HepG2 (cell line): ENCODE results near the gene OSTF1. TPM values are rescaled to one million over a fixed set of nuclear protein-coding genes. Genes with fewer than 3 reads are reported as not detected.

Experiments
- ATAC-seq: fragments of 200-7000 bp; cut with Tn5 transposase; 3 replicates; pipeline ENCODE4 v1.9.1; 2020; ENCODE audit warnings: mild to moderate bottlenecking, moderate library complexity
- BruUV-seq: library from RNA; stranded (reverse); fragments of 400-500 nt; replicated peaks from 2 replicates; lab custom pipeline; 2021; lab: Mats Ljungman, UMichigan
- CTCF ChIA-PET: fragments of 300-600 bp; formaldehyde crosslinking; extraction: SDS; loops from one replicate; lab custom pipeline; 2021; ENCODE audit warnings: low total read pairs, inconsistent platforms, low intra/inter-chr PET ratio; lab: Yijun Ruan, JAX
- POLR2A ChIA-PET: fragments of 350-600 bp; sonication (Branson Sonifier 250); formaldehyde crosslinking; loops from one replicate; lab custom pipeline; 2020; ENCODE audit warnings: antibody characterized with exemption, inconsistent platforms; lab: Yijun Ruan, JAX
- DNase-seq: peaks from one replicate; pipeline ENCODE4 v3.0.0-alpha.2; 2015; ENCODE audit warnings: low spot score
- FAIRE-seq: peaks from 3 replicates; lab custom pipeline; 2011; peaks lifted over from hg19 to GRCh38; lab: Jason Lieb, UNC
- H2AFZ ChIP-seq: one replicate; pipeline ENCODE4 v1.6.1; 2011; ENCODE audit warnings: low read length, inconsistent platforms
- H3K27ac ChIP-seq: fragments of 300-600 bp; 3 replicates; pipeline ENCODE4 v1.8.0; 2011; ENCODE audit warnings: mixed run types, mild to moderate bottlenecking, mixed read lengths, low read length, inconsistent platforms; ENCODE audit not compliant: insufficient read depth; ENCODE audit errors: extremely low read length
- H3K27me3 ChIP-seq, 2 experiments: fragments of 200-600 bp in 1 of 2; 2 replicates in 1 of 2; 3 replicates in 1 of 2; pipeline versions ENCODE4 v1.6.0 to v1.8.0; 2011; ENCODE audit warnings: low read length in 2 of 2, mild to moderate bottlenecking in 2 of 2, moderate library complexity in 2 of 2, inconsistent platforms in 1 of 2; ENCODE audit not compliant: insufficient read depth in 2 of 2, control insufficient read depth in 1 of 2
- H3K36me3 ChIP-seq, 2 experiments: fragments of 200-600 bp in 1 of 2; replicated peaks in 1 of 2; 2 replicates in 1 of 2; 3 replicates in 1 of 2; pipeline versions ENCODE4 v1.5.1 to v1.8.0; 2011; ENCODE audit warnings: low read length in 2 of 2, inconsistent platforms in 1 of 2; ENCODE audit not compliant: insufficient read depth in 2 of 2, control insufficient read depth in 1 of 2
- H3K4me1 ChIP-seq: 2 replicates; pipeline ENCODE4 v1.5.1; 2012; ENCODE audit warnings: low read length, inconsistent platforms; ENCODE audit not compliant: insufficient read depth
- H3K4me2 ChIP-seq: 2 replicates; pipeline ENCODE4 v1.6.0; 2011; ENCODE audit warnings: low read depth, low read length, inconsistent platforms
- H3K4me3 ChIP-seq, 3 experiments: fragments of 200-600 bp in 1 of 3; sonication (generic), shearing (Covaris generic) in 1 of 3; replicated peaks in 1 of 3; 2 replicates each; pipeline ENCODE4 v1.5.1; 2011 to 2016; ENCODE audit warnings: low read length in 3 of 3, inconsistent platforms in 2 of 3, low read depth in 2 of 3, mild to moderate bottlenecking in 2 of 3, control low read depth in 1 of 3, mixed read lengths in 1 of 3; ENCODE audit not compliant: insufficient read depth in 1 of 3
- H3K79me2 ChIP-seq: one replicate; pipeline ENCODE4 v1.6.1; 2011; ENCODE audit warnings: low read length, inconsistent platforms; ENCODE audit not compliant: insufficient read depth
- H3K9ac ChIP-seq: 2 replicates; pipeline ENCODE4 v1.6.0; 2011; ENCODE audit warnings: mild to moderate bottlenecking, low read depth, low read length, inconsistent platforms; ENCODE audit not compliant: insufficient read depth
- H3K9me3 ChIP-seq: 2 replicates; pipeline ENCODE4 v1.5.1; 2012; ENCODE audit warnings: mild to moderate bottlenecking, low read length
- H4K20me1 ChIP-seq: 2 replicates; pipeline ENCODE4 v1.6.0; 2011; ENCODE audit warnings: inconsistent platforms, mild to moderate bottlenecking, low read length, moderate library complexity; ENCODE audit not compliant: insufficient read depth
- MYPOP ChIP-seq: sonication (generic); formaldehyde crosslinking; IDR thresholded peaks from 2 replicates; pipeline ENCODE4 v1.8.1; 2023; ENCODE audit warnings: mild to moderate bottlenecking, moderate library complexity, missing genetic modification reagents
- PPARG ChIP-seq: conservative IDR thresholded peaks from 2 replicates; pipeline ENCODE4 v1.6.1; 2016; ENCODE audit warnings: missing biosample characterization, missing genetic modification reagents
- THAP8 ChIP-seq: sonication (generic); formaldehyde crosslinking; IDR thresholded peaks from 2 replicates; pipeline ENCODE4 v1.5.1; 2020; ENCODE audit warnings: missing genetic modification reagents, mild to moderate bottlenecking, borderline replicate concordance
- TRIM24 ChIP-seq: sonication (generic); formaldehyde crosslinking; IDR thresholded peaks from 2 replicates; pipeline ENCODE4 v1.8.0; 2022; ENCODE audit warnings: mild to moderate bottlenecking, missing genetic modification reagents
- ZBTB43 ChIP-seq: sonication (generic); formaldehyde crosslinking; conservative IDR thresholded peaks from 2 replicates; pipeline ENCODE4 v1.4.0; 2020; ENCODE audit warnings: missing genetic modification reagents
- ZNF691 ChIP-seq: sonication (generic); formaldehyde crosslinking; IDR thresholded peaks from 2 replicates; pipeline ENCODE4 v1.4.0; 2020; ENCODE audit warnings: missing genetic modification reagents, low read depth, mild to moderate bottlenecking, borderline replicate concordance
- ZNF776 ChIP-seq: sonication (generic); formaldehyde crosslinking; IDR thresholded peaks from 2 replicates; pipeline ENCODE4 v1.4.0; 2020; ENCODE audit warnings: mild to moderate bottlenecking, missing genetic modification reagents
- WGBS: methylation state at CpG from one replicate; pipeline ENCODE4 v1.1.6; 2017; ENCODE audit warnings: low lambda C conversion rate; 5-methylcytosine and 5-hydroxymethylcytosine counted together
- in situ Hi-C: cut with HindIII; loops from 2 replicates; pipeline ENCODE4 v1.10.0; 2017; ENCODE audit warnings: low pct_unique_long_range_greater_than_20kb; ENCODE audit not compliant: extremely low pct_ligation_motif_present
- intact Hi-C: fragments of 100-400 bp; cut with micrococcal nuclease; formaldehyde crosslinking; loops from one replicate; pipeline ENCODE4 v1.10.0; 2022; ENCODE audit not compliant: unreplicated experiment
- polyA plus RNA-seq, 8 experiments: library from polyadenylated mRNA; depleted of rRNA in 3 of 8; stranded (reverse) in 7 of 8; unstranded in 1 of 8; fragments of >200 nt; fragmentation: Illumina TruSeq in 4 of 8; extraction: Trizol in 4 of 8; gene quantifications; 2 replicates each; pipeline versions ENCODE4 v1.2.1 to v1.2.3, GENCODE V29; 2011 to 2016; ENCODE audit warnings: low read depth in 4 of 8, missing spikeins in 1 of 8, mixed read lengths in 1 of 8; ENCODE audit not compliant: insufficient read depth in 1 of 8
- total RNA-seq, 5 experiments: library from RNA; depleted of rRNA; stranded (reverse); fragments of >200 nt; fragmentation: Illumina TruSeq; extraction: Trizol; gene quantifications; 2 replicates each; pipeline ENCODE4 v1.2.3, GENCODE V29; 2016; ENCODE audit warnings: low read depth in 1 of 5
- TF ChIP-seq, protein P1 (sequence below): IDR thresholded peaks from 2 replicates; pipeline ENCODE4 v1.4.0; 2020; ENCODE audit warnings: mild to moderate bottlenecking, missing genetic modification reagents
- TF ChIP-seq, protein P2 (sequence below): sonication (generic); formaldehyde crosslinking; IDR thresholded peaks from 2 replicates; pipeline ENCODE4 v1.4.0; 2020; ENCODE audit warnings: missing genetic modification reagents, borderline replicate concordance

Gene OSTF1
- total and polyA plus RNA-seq, 2 of the 13 experiments (the other 11 are each of a cell fraction or from before 2014, with no cell fraction given): 16.8 to 39.0 TPM

DNA sequence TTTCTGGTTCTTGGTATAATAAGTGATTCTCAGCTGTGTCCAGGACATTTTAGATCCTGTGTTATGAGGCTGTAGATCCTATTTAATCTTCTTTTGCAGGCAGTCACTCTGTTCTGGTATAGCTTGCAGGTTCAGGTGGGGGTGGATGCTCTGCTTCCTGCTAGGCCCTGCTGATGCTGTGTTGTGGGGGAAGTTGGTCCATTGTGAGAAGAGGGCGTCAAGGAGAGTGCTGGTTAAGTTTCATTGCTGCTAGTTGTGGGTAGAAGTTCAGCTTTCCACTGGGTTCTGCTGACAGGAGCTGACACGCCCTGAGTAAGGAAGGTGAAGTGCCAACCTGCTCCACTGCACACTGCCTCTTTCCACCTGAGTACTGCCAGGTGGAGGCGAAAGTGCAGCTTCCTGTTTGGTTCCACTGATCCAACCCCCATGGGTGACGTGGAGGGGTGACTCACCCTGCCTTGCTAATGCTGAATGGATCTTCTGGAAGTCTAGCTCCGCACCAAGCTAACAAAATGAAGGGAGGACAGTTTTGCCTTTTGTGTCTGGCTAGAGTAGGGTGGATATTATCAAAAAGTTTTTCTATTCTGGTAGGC is 16.7 kb upstream of the OSTF1 start (continued):
- TF ChIP-seq, protein P1, sequence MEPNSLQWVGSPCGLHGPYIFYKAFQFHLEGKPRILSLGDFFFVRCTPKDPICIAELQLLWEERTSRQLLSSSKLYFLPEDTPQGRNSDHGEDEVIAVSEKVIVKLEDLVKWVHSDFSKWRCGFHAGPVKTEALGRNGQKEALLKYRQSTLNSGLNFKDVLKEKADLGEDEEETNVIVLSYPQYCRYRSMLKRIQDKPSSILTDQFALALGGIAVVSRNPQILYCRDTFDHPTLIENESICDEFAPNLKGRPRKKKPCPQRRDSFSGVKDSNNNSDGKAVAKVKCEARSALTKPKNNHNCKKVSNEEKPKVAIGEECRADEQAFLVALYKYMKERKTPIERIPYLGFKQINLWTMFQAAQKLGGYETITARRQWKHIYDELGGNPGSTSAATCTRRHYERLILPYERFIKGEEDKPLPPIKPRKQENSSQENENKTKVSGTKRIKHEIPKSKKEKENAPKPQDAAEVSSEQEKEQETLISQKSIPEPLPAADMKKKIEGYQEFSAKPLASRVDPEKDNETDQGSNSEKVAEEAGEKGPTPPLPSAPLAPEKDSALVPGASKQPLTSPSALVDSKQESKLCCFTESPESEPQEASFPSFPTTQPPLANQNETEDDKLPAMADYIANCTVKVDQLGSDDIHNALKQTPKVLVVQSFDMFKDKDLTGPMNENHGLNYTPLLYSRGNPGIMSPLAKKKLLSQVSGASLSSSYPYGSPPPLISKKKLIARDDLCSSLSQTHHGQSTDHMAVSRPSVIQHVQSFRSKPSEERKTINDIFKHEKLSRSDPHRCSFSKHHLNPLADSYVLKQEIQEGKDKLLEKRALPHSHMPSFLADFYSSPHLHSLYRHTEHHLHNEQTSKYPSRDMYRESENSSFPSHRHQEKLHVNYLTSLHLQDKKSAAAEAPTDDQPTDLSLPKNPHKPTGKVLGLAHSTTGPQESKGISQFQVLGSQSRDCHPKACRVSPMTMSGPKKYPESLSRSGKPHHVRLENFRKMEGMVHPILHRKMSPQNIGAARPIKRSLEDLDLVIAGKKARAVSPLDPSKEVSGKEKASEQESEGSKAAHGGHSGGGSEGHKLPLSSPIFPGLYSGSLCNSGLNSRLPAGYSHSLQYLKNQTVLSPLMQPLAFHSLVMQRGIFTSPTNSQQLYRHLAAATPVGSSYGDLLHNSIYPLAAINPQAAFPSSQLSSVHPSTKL: no peak
- TF ChIP-seq TRIM24 (CRISPR knock-in tag): no peak

- no peaks in the 10 kb centered on the region for H3K9me3 ChIP-seq
- 95% methylated on average over 4 of the region's 4 CpGs for WGBS
- no peak overlapping the region for H3K4me2 ChIP-seq
- no peaks in the 10 kb centered on the region for H3K27me3 ChIP-seq
- no peaks in the 10 kb centered on the region for H3K4me1 ChIP-seq
- in situ Hi-C loops: no loop called here
- no peak overlapping the region for H2AFZ ChIP-seq
- H3K4me3 ChIP-seq: no peak overlapping the region
- intact Hi-C loops: loop anchor here (10.0 kb wide), 1 partner anchor 498 kb away; no protein-coding TSS in a partner anchor
- H4K20me1 ChIP-seq: no peaks in the 10 kb centered on the region
- no TSS peak for BruUV-seq
- ChIA-PET POLR2A (no interaction called here), CTCF (no interaction called here)
- FAIRE-seq (no peak), DNase-seq (no peak)
- no peak for TF ChIP-seq PPARG (CRISPR knock-in tag)
- TF ChIP-seq MYPOP (CRISPR knock-in tag): no peak
- no peak for TF ChIP-seq ZNF776 (CRISPR knock-in tag)
- TF ChIP-seq THAP8 (CRISPR knock-in tag): no peak
- TF ChIP-seq, protein P2, sequence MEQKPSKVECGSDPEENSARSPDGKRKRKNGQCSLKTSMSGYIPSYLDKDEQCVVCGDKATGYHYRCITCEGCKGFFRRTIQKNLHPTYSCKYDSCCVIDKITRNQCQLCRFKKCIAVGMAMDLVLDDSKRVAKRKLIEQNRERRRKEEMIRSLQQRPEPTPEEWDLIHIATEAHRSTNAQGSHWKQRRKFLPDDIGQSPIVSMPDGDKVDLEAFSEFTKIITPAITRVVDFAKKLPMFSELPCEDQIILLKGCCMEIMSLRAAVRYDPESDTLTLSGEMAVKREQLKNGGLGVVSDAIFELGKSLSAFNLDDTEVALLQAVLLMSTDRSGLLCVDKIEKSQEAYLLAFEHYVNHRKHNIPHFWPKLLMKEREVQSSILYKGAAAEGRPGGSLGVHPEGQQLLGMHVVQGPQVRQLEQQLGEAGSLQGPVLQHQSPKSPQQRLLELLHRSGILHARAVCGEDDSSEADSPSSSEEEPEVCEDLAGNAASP (CRISPR knock-in tag): no peak
- TF ChIP-seq ZNF691 (CRISPR knock-in tag): no peak
- no peak for TF ChIP-seq ZBTB43
- TF ChIP-seq, all 625 proteins: peak for 0
- Histone ChIP-seq H3K9ac (no peak overlapping the region), H3K27ac (no peak overlapping the region), H3K79me2 (no peaks in the 10 kb centered on the region), H3K36me3 (no peaks in the 10 kb centered on the region)
- ATAC-seq: no peak
Measured at GRCh38 chr9:75072895-75073294, 15.4 kb upstream of the OSTF1 start.
